Measurements from ENCODE around the gene ADSL. TPM values are rescaled to one million over a fixed set of nuclear protein-coding genes. Genes with fewer than 3 reads are reported as not detected.
A peak's percentile ranks its signal among the peaks of the same experiment; 100 is the strongest.
"Not testable (repeated sequence)": the region's sequence is repeated elsewhere in the genome, so short reads cannot be mapped to it uniquely, and the experiment has no call there.

Gene ADSL
- total and polyA plus RNA-seq, 11 donors: 35.5 to 131 (median 52.0) TPM

- no peaks in the 10 kb centered on the region for H3K9me3 ChIP-seq
- intact Hi-C loops (cut with DNase I): no loop called here
- peak overlapping the region in 1 of 12 donors; percentile 55 for H3K27ac ChIP-seq
- TF ChIP-seq CTCF (IDR thresholded peaks at IDR 0.05) (no peak), POLR2A (IDR thresholded peaks at IDR 0.05) (no peak)
- no peaks in the 10 kb centered on the region for H3K27me3 ChIP-seq
- peaks cover 0 to 18% (median 0%) of the 10 kb centered on the region in 12 donors for H3K4me1 ChIP-seq
- ATAC-seq: no peak
- H3K36me3 ChIP-seq: peaks cover 0 to 100% (median 99%) of the 10 kb centered on the region in 9 donors
- 74 to 83% (median 78%) methylated on average over 9 of the region's 9 CpGs for WGBS, 4 donors
- no peak for DNase-seq
- no peak overlapping the region for H3K4me3 ChIP-seq
Observed at GRCh38 chr22:40310081-40310767, 36.1 kb upstream of the ADSL start.

- WGBS, 4 donors: 79 to 86% (median 81%) methylated on average over 5 of the region's 5 CpGs
- no peaks in the 10 kb centered on the region for H3K9me3 ChIP-seq
- no peak for ATAC-seq
- intact Hi-C loops (cut with DNase I): no loop called here
- H3K4me1 ChIP-seq: peaks cover 0 to 18% (median 0%) of the 10 kb centered on the region in 12 donors
- no peak for TF ChIP-seq POLR2A (IDR thresholded peaks at IDR 0.05)
- H3K4me3 ChIP-seq: no peak overlapping the region
- no peak for DNase-seq
- H3K27me3 ChIP-seq: no peaks in the 10 kb centered on the region
- H3K36me3 ChIP-seq: peaks cover 0 to 100% (median 99%) of the 10 kb centered on the region in 9 donors
- peak overlapping the region in 1 of 12 donors; percentile 55 for H3K27ac ChIP-seq
Observed at GRCh38 chr22:40310768-40311120, 35.6 kb upstream of the ADSL start.

GRCh38 chr22:40311646-40312045 lies 34.7 kb upstream of the ADSL start:
- Histone ChIP-seq H3K4me1 (peaks cover 0 to 18% (median 0%) of the 10 kb centered on the region in 12 donors), H3K36me3 (peaks cover 0 to 100% (median 99%) of the 10 kb centered on the region in 9 donors)
- H3K4me3 ChIP-seq; intact Hi-C loops (cut with DNase I); DNase-seq; ATAC-seq; H3K27ac ChIP-seq; H3K9me3 ChIP-seq; H3K27me3 ChIP-seq: not testable (repeated sequence)
- WGBS, 4 donors: 98% methylated on average over 12 of the region's 12 CpGs

- DNase-seq (no peak), ATAC-seq (no peak)
- peaks cover 0 to 18% (median 0%) of the 10 kb centered on the region in 12 donors for H3K4me1 ChIP-seq
- H3K27ac ChIP-seq: no peak overlapping the region
- H3K27me3 ChIP-seq: no peaks in the 10 kb centered on the region
- intact Hi-C loops (cut with DNase I): no loop called here
- H3K9me3 ChIP-seq: no peaks in the 10 kb centered on the region
- TF ChIP-seq CTCF (IDR thresholded peaks at IDR 0.05) (no peak), POLR2A (IDR thresholded peaks at IDR 0.05) (no peak)
- peaks cover 0 to 100% (median 99%) of the 10 kb centered on the region in 9 donors for H3K36me3 ChIP-seq
- 91 to 95% (median 94%) methylated on average over 2 of the region's 2 CpGs for WGBS, 4 donors
- no peak overlapping the region for H3K4me3 ChIP-seq
Observed at GRCh38 chr22:40312050-40312449, 34.2 kb upstream of the ADSL start.

- intact Hi-C loops (cut with DNase I): no loop called here
- Histone ChIP-seq H3K4me1 (peaks cover 0 to 18% (median 0%) of the 10 kb centered on the region in 12 donors), H3K36me3 (peaks cover 0 to 100% (median 100%) of the 10 kb centered on the region in 9 donors), H3K27me3 (no peaks in the 10 kb centered on the region), H3K4me3 (no peak overlapping the region), H3K27ac (peak overlapping the region in 1 of 12 donors; percentile 17), H3K9me3 (no peaks in the 10 kb centered on the region)
- TF ChIP-seq CTCF (IDR thresholded peaks at IDR 0.05): no peak
- WGBS, 4 donors: 33 to 63% (median 43%) methylated on average over 2 of the region's 2 CpGs
- ATAC-seq: no peak
- DNase-seq: no peak
Observed at GRCh38 chr22:40313007-40313406, 33.3 kb upstream of the ADSL start.
